ENCODE data around the gene PI4KB. TPM values are rescaled to one million over a fixed set of nuclear protein-coding genes. Genes with fewer than 3 reads are reported as not detected.

Gene PI4KB
- total and polyA plus RNA-seq, 2 of the 13 experiments (the other 11 are each of a cell fraction or from before 2014, with no cell fraction given): 19.5 to 29.3 TPM

DNA sequence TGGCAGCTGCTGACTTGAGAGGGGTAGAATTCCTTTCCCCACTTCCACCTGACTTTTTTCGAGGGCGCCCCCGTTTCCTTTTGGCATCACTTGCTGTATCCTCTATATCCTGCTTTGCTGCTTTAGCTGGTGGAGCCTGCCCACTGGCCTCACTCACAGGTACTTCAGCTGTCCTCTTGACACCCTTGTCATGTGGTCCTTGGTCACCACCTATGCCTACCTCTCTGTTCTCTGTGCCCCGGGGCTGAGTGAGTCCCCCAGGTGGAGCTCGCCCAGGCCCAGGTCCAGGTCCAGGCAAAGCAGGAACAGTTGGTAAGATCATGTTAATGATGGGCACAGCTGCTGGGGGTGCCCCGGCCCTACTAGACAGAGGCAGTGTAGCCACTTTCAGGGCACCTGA, 15.4 kb upstream of the PI4KB start:
- no TSS peak for BruUV-seq (replicated peaks)
- H3K9ac ChIP-seq (ENCODE audit: insufficient read depth, low read depth, low read length): no peak overlapping the region
- H3K4me1 ChIP-seq (ENCODE audit: insufficient read depth, low read length): peaks cover 12% of the 10 kb centered on the region
- CTCF ChIA-PET (ENCODE audit: low intra/inter-chr PET ratio, low total read pairs): no interaction called here
- H4K20me1 ChIP-seq (ENCODE audit: insufficient read depth, low read length): no peaks in the 10 kb centered on the region
- in situ Hi-C loops (cut with HindIII; ENCODE audit: extremely low pct_ligation_motif_present, low pct_unique_long_range_greater_than_20kb): loop anchor here (5.0 kb wide), 1 partner anchor 40 kb away; no protein-coding TSS in a partner anchor
- no peak for FAIRE-seq
- no peak for DNase-seq (ENCODE audit: low spot score)
- intact Hi-C loops (cut with micrococcal nuclease; ENCODE audit: unreplicated experiment): no loop called here
- H2AFZ ChIP-seq (ENCODE audit: low read length): no peak overlapping the region
- H3K27me3 ChIP-seq (ENCODE audit: control insufficient read depth in 1 of 2, insufficient read depth in 2 of 2, low read length in 2 of 2): no peaks in the 10 kb centered on the region
- POLR2A ChIA-PET: interaction anchor here (1.6 kb wide), 1 partner anchor 61 kb away, joined by 3 read pairs; the partner anchor contains the start of gene ZNF687
- ATAC-seq: no peak
- over 99% methylated on average over 6 of the region's 6 CpGs for WGBS (ENCODE audit: low lambda C conversion rate)
- H3K9me3 ChIP-seq (ENCODE audit: low read length): no peaks in the 10 kb centered on the region
- no peak overlapping the region for H3K4me3 ChIP-seq (replicated peaks in 1 of 3; ENCODE audit: insufficient read depth in 1 of 3, low read depth in 2 of 3, low read length in 3 of 3)
- H3K4me2 ChIP-seq (ENCODE audit: low read depth, low read length): no peak overlapping the region
- H3K36me3 ChIP-seq (replicated peaks in 1 of 2; ENCODE audit: control insufficient read depth in 1 of 2, insufficient read depth in 2 of 2, low read length in 2 of 2): peaks cover 7 to 24% of the 10 kb centered on the region in 2 experiments; a peak in 3 of 5 replicates
- no peaks in the 10 kb centered on the region for H3K79me2 ChIP-seq (ENCODE audit: insufficient read depth, low read length)
- H3K27ac ChIP-seq (ENCODE audit: extremely low read length, insufficient read depth, low read length): no peak overlapping the region
- TF ChIP-seq KDM6A (CRISPR knock-in tag; IDR thresholded peaks at IDR 0.05; ENCODE audit: low read depth) (no peak), ZNF570 (CRISPR knock-in tag; IDR thresholded peaks at IDR 0.05; ENCODE audit: borderline replicate concordance) (no peak), FIP1L1 (IDR thresholded peaks at IDR 0.05; ENCODE audit: borderline replicate concordance, insufficient read depth, low read depth, low read length) (no peak), ZKSCAN5 (CRISPR knock-in tag; IDR thresholded peaks at IDR 0.05) (no peak), SP5 (CRISPR knock-in tag; IDR thresholded peaks at IDR 0.05; ENCODE audit: borderline replicate concordance, low read depth) (no peak), ZNF367 (CRISPR knock-in tag; IDR thresholded peaks at IDR 0.05; ENCODE audit: borderline replicate concordance) (no peak), CREB1 (IDR thresholded peaks at IDR 0.05) (no peak), CREB1 (CRISPR knock-in tag; IDR thresholded peaks at IDR 0.05) (no peak), ONECUT2 (CRISPR knock-in tag; IDR thresholded peaks at IDR 0.05) (no peak), ZBTB2 (CRISPR knock-in tag; IDR thresholded peaks at IDR 0.05; ENCODE audit: low read depth) (no peak), ADNP (CRISPR knock-in tag; IDR thresholded peaks at IDR 0.05) (no peak), ZNF33A (CRISPR knock-in tag; IDR thresholded peaks at IDR 0.05; ENCODE audit: borderline replicate concordance) (no peak), SP2 (CRISPR knock-in tag; IDR thresholded peaks at IDR 0.05) (no peak), ZNF670 (CRISPR knock-in tag; IDR thresholded peaks at IDR 0.05; ENCODE audit: borderline replicate concordance) (no peak)
- TF ChIP-seq, protein P1, sequence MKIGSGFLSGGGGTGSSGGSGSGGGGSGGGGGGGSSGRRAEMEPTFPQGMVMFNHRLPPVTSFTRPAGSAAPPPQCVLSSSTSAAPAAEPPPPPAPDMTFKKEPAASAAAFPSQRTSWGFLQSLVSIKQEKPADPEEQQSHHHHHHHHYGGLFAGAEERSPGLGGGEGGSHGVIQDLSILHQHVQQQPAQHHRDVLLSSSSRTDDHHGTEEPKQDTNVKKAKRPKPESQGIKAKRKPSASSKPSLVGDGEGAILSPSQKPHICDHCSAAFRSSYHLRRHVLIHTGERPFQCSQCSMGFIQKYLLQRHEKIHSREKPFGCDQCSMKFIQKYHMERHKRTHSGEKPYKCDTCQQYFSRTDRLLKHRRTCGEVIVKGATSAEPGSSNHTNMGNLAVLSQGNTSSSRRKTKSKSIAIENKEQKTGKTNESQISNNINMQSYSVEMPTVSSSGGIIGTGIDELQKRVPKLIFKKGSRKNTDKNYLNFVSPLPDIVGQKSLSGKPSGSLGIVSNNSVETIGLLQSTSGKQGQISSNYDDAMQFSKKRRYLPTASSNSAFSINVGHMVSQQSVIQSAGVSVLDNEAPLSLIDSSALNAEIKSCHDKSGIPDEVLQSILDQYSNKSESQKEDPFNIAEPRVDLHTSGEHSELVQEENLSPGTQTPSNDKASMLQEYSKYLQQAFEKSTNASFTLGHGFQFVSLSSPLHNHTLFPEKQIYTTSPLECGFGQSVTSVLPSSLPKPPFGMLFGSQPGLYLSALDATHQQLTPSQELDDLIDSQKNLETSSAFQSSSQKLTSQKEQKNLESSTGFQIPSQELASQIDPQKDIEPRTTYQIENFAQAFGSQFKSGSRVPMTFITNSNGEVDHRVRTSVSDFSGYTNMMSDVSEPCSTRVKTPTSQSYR (CRISPR knock-in tag; IDR thresholded peaks at IDR 0.05; ENCODE audit: borderline replicate concordance): no peak

Measured in HepG2 (cell line).